ENCODE data around the gene DKK3.

The DKK3 gene

DNA sequence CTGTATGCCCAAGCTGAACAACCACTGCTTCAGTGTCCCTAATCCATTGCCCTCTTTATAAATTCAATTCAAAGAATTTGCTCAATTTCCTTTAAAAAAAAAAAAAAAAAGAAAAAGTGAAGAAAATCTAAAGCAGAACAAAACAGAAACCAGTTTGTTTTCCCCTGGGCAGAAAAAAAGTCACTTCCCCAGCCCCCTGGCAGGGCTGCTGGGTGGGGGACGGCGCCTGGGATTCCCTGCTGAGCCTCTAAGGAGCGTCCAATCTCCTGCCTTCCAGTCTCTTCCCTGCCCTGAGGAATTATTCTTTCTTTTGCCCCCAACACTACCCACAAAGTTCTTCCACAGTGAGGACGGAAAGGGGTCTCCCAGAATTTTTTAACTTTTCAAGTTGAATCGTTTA is 23.9 kb downstream of the DKK3 start:
- Histone ChIP-seq H3K4me3 (replicated peaks; ENCODE audit: low read depth, low read length) (no peak overlapping the region), H3K36me3 (ENCODE audit: control insufficient read depth, insufficient read depth, low read length) (no peaks in the 10 kb centered on the region), H3K27me3 (replicated peaks; ENCODE audit: control insufficient read depth, insufficient read depth, low read length) (no peaks in the 10 kb centered on the region; the same call in 1 of the 2 replicates)
- no peak for TF ChIP-seq CTCF (IDR thresholded peaks at IDR 0.05; ENCODE audit: insufficient read depth, low read length, poor library complexity, severe bottlenecking)
- DNase-seq (ENCODE audit: extremely low read depth, insufficient read length), result no peak

DNA sequence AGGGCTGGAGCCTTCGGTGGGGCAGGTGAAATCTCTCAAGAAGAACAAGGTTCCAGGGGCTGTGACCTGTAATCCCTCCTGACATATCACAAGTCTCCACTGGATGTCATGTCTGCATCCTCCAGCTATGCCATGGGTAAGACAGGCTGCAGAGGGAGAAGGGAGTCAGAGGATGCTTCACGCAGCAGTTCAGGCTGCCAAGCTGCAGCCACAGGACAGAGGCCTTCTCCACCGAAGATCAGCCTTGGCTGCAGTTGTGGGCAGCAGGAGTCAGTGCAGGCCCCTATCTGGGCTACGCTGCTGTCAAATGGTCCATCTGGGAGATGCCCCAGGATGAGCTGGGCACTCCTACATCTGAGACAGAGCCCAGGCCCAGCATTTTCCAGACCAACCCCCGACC is 25.0 kb downstream of the DKK3 start:
- TF ChIP-seq CTCF (IDR thresholded peaks at IDR 0.05; ENCODE audit: insufficient read depth, low read length, poor library complexity, severe bottlenecking), result no peak
- no peak for DNase-seq (ENCODE audit: extremely low read depth, insufficient read length)
- Histone ChIP-seq H3K4me3 (replicated peaks; ENCODE audit: low read depth, low read length) (no peak overlapping the region), H3K36me3 (ENCODE audit: control insufficient read depth, insufficient read depth, low read length) (no peaks in the 10 kb centered on the region), H3K27me3 (replicated peaks; ENCODE audit: control insufficient read depth, insufficient read depth, low read length) (no peaks in the 10 kb centered on the region; the same call in none of the 2 replicates)

- no peak for DNase-seq (ENCODE audit: extremely low read depth, insufficient read length)
- H3K36me3 ChIP-seq (ENCODE audit: control insufficient read depth, insufficient read depth, low read length), result no peaks in the 10 kb centered on the region
- TF ChIP-seq CTCF (IDR thresholded peaks at IDR 0.05; ENCODE audit: insufficient read depth, low read length, poor library complexity, severe bottlenecking), result no peak
- H3K4me3 ChIP-seq (replicated peaks; ENCODE audit: low read depth, low read length), result no peak overlapping the region
- H3K27me3 ChIP-seq (replicated peaks; ENCODE audit: control insufficient read depth, insufficient read depth, low read length), result no peaks in the 10 kb centered on the region; the same call in none of the 2 replicates
Measured at GRCh38 chr11:11982975-11983374, 25.5 kb downstream of the DKK3 start.

- no peaks in the 10 kb centered on the region; the same call in none of the 2 replicates for H3K27me3 ChIP-seq (replicated peaks; ENCODE audit: control insufficient read depth, insufficient read depth, low read length)
- TF ChIP-seq CTCF (IDR thresholded peaks at IDR 0.05; ENCODE audit: insufficient read depth, low read length, poor library complexity, severe bottlenecking), result no peak
- no peak for DNase-seq (ENCODE audit: extremely low read depth, insufficient read length)
- no peaks in the 10 kb centered on the region for H3K36me3 ChIP-seq (ENCODE audit: control insufficient read depth, insufficient read depth, low read length)
- no peak overlapping the region for H3K4me3 ChIP-seq (replicated peaks; ENCODE audit: low read depth, low read length)
Measured at GRCh38 chr11:11982461-11982860, 26.0 kb downstream of the DKK3 start.

- Histone ChIP-seq H3K4me3 (replicated peaks; ENCODE audit: low read depth, low read length) (no peak overlapping the region), H3K36me3 (ENCODE audit: control insufficient read depth, insufficient read depth, low read length) (no peaks in the 10 kb centered on the region), H3K27me3 (replicated peaks; ENCODE audit: control insufficient read depth, insufficient read depth, low read length) (no peaks in the 10 kb centered on the region; the same call in none of the 2 replicates)
- no peak for DNase-seq (ENCODE audit: extremely low read depth, insufficient read length)
- no peak for TF ChIP-seq CTCF (IDR thresholded peaks at IDR 0.05; ENCODE audit: insufficient read depth, low read length, poor library complexity, severe bottlenecking)
Measured at GRCh38 chr11:11981840-11982239, 26.6 kb downstream of the DKK3 start.

- no peak for DNase-seq (ENCODE audit: extremely low read depth, insufficient read length)
- no peaks in the 10 kb centered on the region for H3K36me3 ChIP-seq (ENCODE audit: control insufficient read depth, insufficient read depth, low read length)
- H3K4me3 ChIP-seq (replicated peaks; ENCODE audit: low read depth, low read length), result no peak overlapping the region
- TF ChIP-seq CTCF (IDR thresholded peaks at IDR 0.05; ENCODE audit: insufficient read depth, low read length, poor library complexity, severe bottlenecking), result no peak
- H3K27me3 ChIP-seq (replicated peaks; ENCODE audit: control insufficient read depth, insufficient read depth, low read length), result no peaks in the 10 kb centered on the region; the same call in none of the 2 replicates
Measured at GRCh38 chr11:11981364-11981763, 27.1 kb downstream of the DKK3 start.

All from GM06990 (cell line).